ENCODE results near the gene GPR89B.
"Not testable (repeated sequence)": the region's sequence is repeated elsewhere in the genome, so short reads cannot be mapped to it uniquely, and the experiment has no call there.

DNA sequence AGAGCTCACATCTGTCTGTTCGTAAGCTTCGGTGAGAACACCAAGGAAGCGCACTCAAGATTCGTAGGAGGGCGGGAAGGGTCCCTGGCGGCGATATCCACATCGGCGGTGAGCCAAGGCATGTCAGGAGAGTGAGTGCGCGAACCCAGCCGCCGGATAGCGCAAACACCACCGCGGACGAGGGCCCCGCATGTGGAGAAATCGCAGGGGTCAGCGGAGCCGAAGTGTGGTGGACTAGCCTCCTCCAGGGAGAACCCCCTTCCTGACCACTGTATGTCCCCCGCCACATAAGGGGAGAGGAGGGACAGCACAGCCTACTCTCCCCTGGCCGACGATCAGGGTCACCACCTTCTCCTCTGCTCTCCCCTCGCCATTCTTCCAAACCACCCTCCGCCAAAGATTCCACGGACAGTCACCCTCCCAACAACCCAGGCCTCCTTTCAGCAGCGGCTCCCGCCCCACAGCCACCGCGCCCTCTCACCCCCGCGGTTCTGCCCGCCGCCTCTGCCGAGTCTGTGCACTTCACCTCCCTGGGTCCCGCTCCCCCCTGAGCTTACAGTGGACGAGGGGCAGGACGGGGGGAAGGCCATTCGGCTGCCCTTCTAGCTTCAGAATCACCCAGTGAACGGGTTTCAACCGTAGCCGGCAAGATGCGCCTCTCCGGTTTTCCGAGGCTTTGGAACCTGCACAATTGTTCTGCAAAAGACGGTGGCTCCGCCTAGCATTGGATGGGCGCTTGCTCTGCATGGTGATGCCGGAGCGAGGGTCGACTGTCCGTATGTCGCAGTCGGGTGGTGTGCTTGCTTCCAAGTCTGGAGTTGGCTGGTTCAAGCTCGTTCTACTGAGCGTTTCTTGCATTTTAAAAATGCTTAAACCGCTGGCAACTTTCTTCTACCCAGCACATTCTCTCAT is 86.3 kb downstream of the GPR89B start:
- TF ChIP-seq, protein P1, sequence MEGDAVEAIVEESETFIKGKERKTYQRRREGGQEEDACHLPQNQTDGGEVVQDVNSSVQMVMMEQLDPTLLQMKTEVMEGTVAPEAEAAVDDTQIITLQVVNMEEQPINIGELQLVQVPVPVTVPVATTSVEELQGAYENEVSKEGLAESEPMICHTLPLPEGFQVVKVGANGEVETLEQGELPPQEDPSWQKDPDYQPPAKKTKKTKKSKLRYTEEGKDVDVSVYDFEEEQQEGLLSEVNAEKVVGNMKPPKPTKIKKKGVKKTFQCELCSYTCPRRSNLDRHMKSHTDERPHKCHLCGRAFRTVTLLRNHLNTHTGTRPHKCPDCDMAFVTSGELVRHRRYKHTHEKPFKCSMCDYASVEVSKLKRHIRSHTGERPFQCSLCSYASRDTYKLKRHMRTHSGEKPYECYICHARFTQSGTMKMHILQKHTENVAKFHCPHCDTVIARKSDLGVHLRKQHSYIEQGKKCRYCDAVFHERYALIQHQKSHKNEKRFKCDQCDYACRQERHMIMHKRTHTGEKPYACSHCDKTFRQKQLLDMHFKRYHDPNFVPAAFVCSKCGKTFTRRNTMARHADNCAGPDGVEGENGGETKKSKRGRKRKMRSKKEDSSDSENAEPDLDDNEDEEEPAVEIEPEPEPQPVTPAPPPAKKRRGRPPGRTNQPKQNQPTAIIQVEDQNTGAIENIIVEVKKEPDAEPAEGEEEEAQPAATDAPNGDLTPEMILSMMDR (IDR thresholded peaks at IDR 0.05; ENCODE audit: low read length), result not testable (repeated sequence)
- not testable (repeated sequence) for TF ChIP-seq EZH2 (IDR thresholded peaks at IDR 0.05; ENCODE audit: borderline replicate concordance, low read length)
